AG08395 (cell line): ENCODE data around the gene DPPA4.
"Not testable (repeated sequence)": the region's sequence is repeated elsewhere in the genome, so short reads cannot be mapped to it uniquely, and the experiment has no call there.

Source experiments
- DNase-seq: peaks from one replicate; pipeline ENCODE4 v3.0.0; 2012; ENCODE audit warnings: mixed read lengths, low spot score

Gene DPPA4, protein sequence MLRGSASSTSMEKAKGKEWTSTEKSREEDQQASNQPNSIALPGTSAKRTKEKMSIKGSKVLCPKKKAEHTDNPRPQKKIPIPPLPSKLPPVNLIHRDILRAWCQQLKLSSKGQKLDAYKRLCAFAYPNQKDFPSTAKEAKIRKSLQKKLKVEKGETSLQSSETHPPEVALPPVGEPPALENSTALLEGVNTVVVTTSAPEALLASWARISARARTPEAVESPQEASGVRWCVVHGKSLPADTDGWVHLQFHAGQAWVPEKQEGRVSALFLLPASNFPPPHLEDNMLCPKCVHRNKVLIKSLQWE

DNA sequence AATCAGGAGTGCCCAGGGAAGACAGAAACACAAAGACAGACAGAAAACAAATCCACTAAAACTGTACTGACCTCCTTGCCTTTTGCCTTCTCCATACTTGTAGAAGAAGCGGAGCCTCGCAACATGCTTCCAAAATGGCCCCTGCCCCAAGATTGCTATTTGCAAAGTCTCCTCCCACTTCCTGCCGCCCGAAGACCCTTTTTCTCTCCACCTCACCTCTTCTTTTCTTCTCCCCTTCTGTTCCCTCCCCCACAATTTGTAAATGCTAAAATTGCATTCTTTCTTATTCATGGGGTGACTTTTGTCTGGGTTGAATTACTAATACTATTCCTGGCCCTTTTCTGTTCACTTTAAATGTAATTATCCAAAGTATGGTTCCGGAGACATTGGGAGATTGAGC, at the start of gene DPPA4:
TSS of gene DPPA4 (minus strand) at position 154 of the 400 bp plus-strand sequence. CDS start at position 125, 29 bp downstream.
- DNase-seq: no peak

DNA sequence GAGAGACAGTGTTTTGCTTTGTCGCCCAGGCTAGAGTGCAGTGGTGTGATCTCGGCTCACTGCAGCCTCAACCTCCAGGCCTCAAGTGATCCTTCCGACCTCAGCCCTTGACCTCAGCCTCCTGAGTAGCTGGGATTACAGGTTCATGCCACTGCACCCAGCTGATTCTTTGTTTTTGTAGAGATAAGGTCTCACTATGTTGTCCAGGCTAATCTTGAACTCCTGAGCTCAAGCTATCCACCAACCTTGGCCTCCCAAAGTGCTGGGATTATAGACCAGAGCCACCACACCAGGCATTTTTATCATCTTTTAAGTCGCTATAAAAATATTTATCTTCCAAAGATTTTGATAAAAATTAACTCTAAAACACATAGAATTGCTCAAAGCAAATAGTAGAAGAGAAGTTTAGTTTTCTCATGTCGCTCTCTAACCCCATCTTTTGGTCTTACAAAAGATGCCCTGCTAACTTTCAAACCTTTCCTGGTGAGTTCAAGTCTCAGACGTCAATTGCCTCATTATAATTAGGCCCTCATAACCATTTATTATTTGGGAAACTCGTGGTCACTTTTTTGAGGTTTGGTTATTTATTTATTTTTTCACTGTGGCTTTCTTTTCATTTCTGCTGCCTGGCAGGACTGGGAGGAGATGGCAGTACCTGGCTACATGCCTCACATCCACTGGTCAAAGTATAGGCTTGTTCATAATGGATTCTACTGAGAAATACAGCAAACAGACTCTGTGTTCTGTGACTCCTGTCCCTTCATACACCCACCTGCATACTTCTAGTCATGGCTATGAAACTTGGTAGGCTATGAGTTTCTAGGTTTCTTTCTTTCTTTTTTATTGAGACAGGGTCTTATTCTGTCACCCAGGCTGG, 48.3 kb upstream of the DPPA4 start:
- DNase-seq: no peak

GRCh38 chr3:109384164-109384563, 46.8 kb upstream of the DPPA4 start:
- no peak for DNase-seq

DNA sequence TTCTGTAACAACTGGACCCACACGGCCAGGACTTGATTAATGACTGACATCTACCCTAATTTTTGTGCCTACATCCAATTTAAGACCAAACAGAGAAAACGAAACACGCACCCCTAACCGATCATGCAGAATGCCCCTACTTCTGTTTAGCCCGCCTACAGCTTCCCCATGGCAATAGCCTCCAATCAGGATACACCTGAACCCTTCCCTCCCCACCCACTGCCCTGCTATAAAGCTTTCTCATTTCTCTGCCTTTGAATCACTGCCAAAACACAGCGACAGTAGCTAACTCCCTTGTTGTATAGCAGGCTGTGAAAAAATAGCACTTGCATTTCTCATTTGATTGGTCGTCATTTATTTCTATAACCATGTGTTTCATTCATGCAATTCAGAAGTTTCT, 45.2 kb upstream of the DPPA4 start:
- no peak for DNase-seq

GRCh38 chr3:109375975-109376374, 38.6 kb upstream of the DPPA4 start:
- no peak for DNase-seq

GRCh38 chr3:109374434-109374833, 37.1 kb upstream of the DPPA4 start:
- not testable (repeated sequence) for DNase-seq

DNA sequence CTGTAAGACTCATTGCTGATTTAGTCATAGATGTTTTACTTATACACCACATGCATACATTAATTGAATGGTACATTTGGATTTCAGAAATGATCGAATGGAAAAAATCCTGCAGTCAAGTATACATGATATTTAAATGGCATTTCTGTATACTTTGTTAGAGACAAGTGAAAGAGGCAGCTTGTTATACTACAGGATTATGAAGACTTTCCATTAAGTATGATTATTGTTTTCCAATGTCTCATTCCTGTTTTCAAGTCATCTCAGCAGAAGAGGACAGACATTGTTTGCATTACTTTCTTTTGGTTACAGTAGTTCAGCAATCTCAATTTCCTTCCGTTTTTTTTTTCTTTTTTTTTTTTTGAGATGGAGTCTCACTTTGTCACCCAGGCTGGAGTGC, 36.6 kb upstream of the DPPA4 start:
- DNase-seq: no peak

DNA sequence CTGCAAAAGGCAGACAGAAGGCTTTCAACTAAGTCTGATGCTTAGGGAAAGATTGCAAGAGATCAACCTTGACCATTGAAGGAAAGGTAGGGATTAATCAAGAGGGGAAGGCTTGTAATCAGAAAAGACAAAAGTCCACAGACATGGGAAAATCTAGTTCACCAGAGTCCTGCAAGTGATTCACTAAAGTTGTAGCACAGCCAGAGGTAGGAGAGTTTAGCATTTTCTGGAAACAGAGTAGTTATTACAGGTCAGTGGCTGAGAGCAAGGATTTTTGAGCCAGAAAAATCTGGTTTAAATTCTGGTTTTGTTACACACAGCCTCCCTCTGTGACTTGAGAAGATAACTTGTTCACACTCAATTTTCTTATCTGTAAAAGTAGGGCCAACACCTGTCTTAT, 35.3 kb upstream of the DPPA4 start:
- DNase-seq: no peak

DNA sequence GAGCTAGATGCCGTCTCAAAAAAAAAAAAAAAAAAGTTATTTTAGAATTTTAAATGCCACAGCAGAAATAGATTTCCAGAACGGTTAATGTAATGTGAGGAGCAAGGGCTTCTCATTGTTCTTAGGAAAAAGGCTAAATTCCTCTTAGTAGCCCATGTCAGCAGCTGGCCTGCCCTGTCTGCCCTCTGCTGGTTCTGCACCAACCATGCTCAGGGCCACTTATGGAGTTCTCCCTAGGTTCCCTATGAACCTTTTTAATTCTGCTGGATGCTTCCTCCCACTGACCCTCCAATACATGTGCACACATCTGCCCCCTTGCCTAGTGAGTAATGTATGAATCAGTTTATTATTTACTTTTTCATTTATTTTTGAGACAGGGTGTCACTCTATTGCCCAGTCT, 32.2 kb upstream of the DPPA4 start:
- no peak for DNase-seq

- no peak for DNase-seq
Observed at GRCh38 chr3:109364088-109364487, 26.7 kb upstream of the DPPA4 start.

- no peak for DNase-seq
Observed at GRCh38 chr3:109363634-109364033, 26.3 kb upstream of the DPPA4 start.

GRCh38 chr3:109362823-109363222, 25.5 kb upstream of the DPPA4 start:
- no peak for DNase-seq

DNA sequence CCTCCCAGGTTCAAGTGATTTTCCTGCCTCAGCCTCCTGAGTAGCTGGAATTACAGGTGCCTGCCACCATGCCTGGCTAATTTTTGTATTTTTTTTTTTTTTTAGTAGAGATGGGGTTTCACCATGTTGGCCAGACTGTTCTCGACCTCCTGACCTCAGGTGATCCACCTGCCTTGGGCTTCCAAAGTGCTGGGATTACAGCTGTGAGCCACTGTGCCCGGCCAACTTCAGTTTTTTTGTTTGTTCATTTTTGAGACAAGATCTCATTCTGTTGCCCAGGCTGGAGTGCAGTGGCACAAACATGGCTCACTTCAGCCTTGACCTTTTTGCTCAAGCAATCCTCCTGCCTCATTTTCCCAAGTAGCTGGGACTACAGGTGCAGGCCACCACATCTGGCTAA, 21.5 kb upstream of the DPPA4 start:
- DNase-seq: not testable (repeated sequence)

- DNase-seq: no peak
Observed at GRCh38 chr3:109356442-109357155, 19.3 kb upstream of the DPPA4 start.

DNA sequence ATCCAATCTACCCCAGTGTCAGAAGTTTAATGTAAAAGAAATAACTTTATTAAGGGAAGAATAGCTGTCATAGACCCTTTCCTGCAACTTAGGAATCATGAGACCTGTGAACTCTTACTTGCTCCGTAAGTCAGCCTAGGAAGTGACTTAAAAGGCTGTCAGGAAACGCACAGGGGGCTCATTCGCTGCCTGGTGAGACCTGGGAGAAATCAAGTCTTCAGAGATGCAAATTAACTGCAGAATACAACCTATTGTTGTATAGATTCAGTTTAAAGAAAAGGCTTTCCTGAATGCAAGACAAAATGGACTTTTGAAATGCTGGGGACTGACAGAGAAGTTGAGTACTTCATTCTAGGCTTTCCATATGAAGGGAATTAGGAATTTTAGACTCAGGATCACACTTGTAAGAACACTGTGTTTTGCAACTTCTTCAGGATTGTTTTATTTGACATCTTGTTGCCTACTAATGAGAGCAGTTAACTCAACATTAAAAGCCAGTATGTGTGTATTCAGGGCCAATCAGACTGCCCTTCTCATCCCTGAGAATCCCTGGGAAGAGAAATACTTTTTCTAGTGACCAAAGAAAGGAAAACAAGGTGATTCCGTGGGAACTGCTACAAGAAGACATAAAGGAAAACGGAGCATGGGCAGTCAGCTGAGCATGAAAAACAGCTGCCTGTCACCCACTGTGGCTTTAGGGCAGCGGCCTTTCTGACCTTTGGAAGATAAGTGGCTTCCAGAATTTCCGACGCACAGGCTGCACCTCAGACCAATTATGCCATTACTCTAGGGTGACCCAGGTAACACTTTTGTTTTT, 18.5 kb upstream of the DPPA4 start:
- no peak for DNase-seq

- DNase-seq: no peak
Observed at GRCh38 chr3:109353057-109353456, 15.7 kb upstream of the DPPA4 start.

- DNase-seq: no peak
Observed at GRCh38 chr3:109351231-109351630, 13.9 kb upstream of the DPPA4 start.

- no peak for DNase-seq
Observed at GRCh38 chr3:109346770-109347295, 9.5 kb upstream of the DPPA4 start.

DNA sequence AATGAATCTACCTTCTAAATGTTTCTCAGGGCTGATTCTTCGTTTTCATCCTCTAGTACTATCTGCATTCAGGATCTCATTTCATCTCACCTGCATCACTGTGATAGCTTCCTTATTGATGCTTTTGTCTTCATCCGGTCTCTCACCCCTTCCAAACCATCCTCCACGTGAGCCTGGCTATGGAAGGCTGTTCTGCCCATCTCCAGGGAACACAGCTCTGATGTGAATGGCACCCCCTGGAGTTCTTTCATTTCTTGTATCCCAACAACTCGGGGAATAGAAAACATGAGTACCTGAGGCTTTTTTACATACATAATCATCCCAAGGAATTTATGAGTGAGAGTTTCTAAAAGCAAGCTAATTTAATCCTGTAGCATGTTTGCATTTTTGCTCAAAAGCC, 8.8 kb upstream of the DPPA4 start:
- DNase-seq: no peak

DNA sequence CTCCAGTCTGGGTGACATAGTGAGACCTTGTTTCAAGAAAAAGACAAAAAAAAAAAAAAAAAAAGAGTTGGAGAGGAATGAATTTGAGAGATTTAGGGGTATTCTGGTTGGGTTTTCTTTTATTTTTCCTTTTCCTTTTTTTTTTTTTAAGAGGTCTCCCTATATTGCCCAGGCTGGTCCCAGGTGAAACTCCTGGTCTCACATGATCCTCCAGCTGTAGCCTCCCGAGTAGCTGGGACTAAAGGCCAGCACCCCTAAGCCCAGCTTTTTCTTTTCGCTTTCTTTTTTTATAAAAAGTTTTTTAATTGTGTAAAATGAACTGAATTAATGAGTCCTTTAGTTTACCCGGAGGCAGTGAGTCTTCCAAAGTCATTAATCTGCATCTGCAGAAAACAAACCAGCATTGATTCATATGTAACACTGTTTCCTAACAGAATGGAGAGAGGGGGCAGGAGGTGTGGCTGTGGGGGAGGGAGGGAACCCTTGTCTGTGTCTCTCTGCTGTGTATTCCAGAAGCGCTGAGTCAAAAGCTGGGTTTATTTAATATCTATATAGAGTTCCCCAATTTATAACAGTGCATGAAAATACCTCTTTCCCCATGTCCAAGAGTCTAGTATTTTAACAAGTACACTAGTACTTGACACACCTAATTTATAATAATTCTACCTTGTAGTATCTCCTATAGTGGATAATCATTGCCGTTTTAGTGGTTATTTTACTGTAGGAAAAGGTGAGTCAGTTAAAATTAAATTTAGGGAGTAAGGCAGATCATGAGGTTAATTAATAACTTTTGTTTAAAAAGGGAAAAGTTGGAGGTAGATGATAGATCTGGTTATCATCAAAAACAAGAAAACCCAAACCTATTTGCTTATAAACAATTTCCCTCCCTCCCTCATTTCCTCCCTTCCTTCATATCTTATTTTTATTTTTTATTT, 2.6 kb upstream of the DPPA4 start:
- DNase-seq: no peak
